Measurements from ENCODE around the gene PXMP2. TPM values are rescaled to one million over a fixed set of nuclear protein-coding genes. Genes with fewer than 3 reads are reported as not detected.
A peak's percentile ranks its signal among the peaks of the same experiment; 100 is the strongest.

Gene PXMP2
- total RNA-seq, 1 donor from 2014 or later, result 18.6 TPM

- H3K27ac Mint-ChIP-seq (ENCODE audit: unreplicated experiment), result no peak overlapping the region
- no peak overlapping the region for H3K4me3 Mint-ChIP-seq (ENCODE audit: unreplicated experiment)
- H3K36me3 Mint-ChIP-seq (ENCODE audit: low read depth, unreplicated experiment), result peaks cover 24% of the 10 kb centered on the region
- TF ChIP-seq CTCF (IDR thresholded peaks at IDR 0.05; ENCODE audit: unreplicated experiment), result no peak
- H3K4me1 Mint-ChIP-seq (ENCODE audit: unreplicated experiment), result no peaks in the 10 kb centered on the region
- DNase-seq (ENCODE audit: low spot score), result no peak
- peaks cover 12% of the 10 kb centered on the region for H3K27me3 Mint-ChIP-seq (ENCODE audit: unreplicated experiment)
- H3K9me3 Mint-ChIP-seq (ENCODE audit: unreplicated experiment), result no peaks in the 10 kb centered on the region
Measured at GRCh38 chr12:132715874-132716273, 28.5 kb downstream of the PXMP2 start.

DNA sequence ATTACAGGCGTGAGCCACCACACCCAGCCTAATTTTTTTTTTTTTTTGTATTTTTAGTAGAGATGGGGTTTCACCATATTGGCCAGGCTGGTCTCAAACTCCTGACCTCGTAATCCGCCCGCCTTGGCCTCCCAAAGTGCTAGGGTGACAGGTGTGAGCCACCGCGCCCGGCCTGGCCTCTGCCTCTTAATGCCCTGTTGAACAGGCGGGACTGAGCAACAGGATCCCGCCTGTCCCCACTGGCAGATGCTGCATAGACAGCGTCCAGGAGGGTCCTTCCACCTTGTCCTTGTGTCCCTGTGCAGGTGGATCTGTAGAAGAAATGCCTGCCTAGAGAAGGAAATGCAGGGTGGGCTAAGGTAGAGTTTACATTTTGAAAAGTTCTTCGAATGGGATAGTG, 29.0 kb downstream of the PXMP2 start:
- Mint-ChIP-seq H3K4me1 (ENCODE audit: unreplicated experiment) (no peaks in the 10 kb centered on the region), H3K27me3 (ENCODE audit: unreplicated experiment) (peaks cover 12% of the 10 kb centered on the region), H3K4me3 (ENCODE audit: unreplicated experiment) (no peak overlapping the region), H3K27ac (ENCODE audit: unreplicated experiment) (no peak overlapping the region), H3K9me3 (ENCODE audit: unreplicated experiment) (no peaks in the 10 kb centered on the region), H3K36me3 (ENCODE audit: low read depth, unreplicated experiment) (peaks cover 24% of the 10 kb centered on the region)
- no peak for DNase-seq (ENCODE audit: low spot score)
- no peak for TF ChIP-seq CTCF (IDR thresholded peaks at IDR 0.05; ENCODE audit: unreplicated experiment)

DNA sequence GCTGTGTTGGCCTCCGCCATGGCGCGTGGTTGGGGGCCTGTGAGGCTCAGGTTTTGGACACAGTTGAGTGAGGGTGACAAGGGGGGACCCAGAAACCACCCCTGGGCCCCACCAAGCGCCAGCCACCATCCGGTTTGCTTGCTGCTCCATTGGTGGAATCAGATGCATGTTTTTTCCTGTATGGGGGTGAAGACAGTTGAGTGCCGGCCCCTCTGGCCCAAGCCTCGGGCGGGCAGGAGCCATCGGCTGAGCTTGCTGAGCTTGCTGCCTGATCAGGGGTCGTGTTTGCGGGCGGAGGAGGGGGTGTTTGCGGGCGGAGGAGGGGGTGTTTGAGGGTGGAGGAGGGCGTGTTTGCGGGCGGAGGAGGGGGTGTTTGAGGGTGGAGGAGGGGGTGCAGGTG, 29.6 kb downstream of the PXMP2 start:
- H3K36me3 Mint-ChIP-seq (ENCODE audit: low read depth, unreplicated experiment), result peaks cover 24% of the 10 kb centered on the region
- peaks cover 12% of the 10 kb centered on the region for H3K27me3 Mint-ChIP-seq (ENCODE audit: unreplicated experiment)
- no peak for DNase-seq (ENCODE audit: low spot score)
- TF ChIP-seq CTCF (IDR thresholded peaks at IDR 0.05; ENCODE audit: unreplicated experiment), result no peak
- no peak overlapping the region for H3K27ac Mint-ChIP-seq (ENCODE audit: unreplicated experiment)
- H3K4me1 Mint-ChIP-seq (ENCODE audit: unreplicated experiment), result no peaks in the 10 kb centered on the region
- H3K4me3 Mint-ChIP-seq (ENCODE audit: unreplicated experiment), result no peak overlapping the region
- H3K9me3 Mint-ChIP-seq (ENCODE audit: unreplicated experiment), result no peaks in the 10 kb centered on the region

DNA sequence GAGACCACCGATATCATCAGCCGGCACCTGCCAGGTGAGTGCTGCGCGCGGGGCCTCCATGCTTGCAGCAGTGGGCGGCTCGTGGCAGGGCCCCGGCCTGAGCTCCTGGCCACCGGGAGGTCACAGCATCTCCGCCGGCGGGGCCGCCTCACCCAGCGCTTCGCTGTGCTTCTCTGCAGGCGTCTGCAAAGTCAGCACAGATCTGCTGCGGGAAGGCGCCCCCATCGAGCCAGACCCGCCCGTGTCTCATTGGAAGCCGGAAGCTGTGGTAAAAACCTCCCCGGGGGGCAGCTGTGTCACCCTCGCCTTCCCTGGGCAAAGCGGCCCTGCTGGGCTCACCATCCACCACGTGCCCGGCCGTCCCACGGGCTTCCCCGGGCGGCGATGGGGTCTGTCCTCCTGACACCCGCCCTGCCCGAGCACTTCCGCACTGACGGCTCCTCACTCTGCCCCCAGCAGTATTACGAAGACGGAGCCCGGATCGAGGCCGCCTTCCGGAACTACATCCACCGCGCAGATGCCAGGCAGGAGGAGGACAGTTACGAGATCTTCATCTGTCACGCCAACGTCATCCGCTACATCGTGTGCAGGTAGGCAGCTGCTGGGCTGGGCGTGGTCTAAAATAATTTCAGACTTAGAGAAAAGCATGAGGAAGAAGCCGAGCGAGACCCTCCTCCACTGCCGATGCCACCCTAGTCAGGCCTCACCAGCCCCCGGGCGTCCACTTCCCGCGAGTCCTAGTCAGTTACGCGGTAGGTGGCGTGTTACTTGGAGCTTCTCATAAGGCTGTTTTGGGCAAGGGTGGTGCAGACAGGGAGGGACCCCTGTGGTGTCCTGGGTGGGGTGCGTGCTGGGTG, 30.4 kb downstream of the PXMP2 start:
- H3K27me3 Mint-ChIP-seq (ENCODE audit: unreplicated experiment), result peaks cover 9% of the 10 kb centered on the region
- H3K4me1 Mint-ChIP-seq (ENCODE audit: unreplicated experiment), result no peaks in the 10 kb centered on the region
- TF ChIP-seq CTCF (IDR thresholded peaks at IDR 0.05; ENCODE audit: unreplicated experiment), result no peak
- H3K27ac Mint-ChIP-seq (ENCODE audit: unreplicated experiment), result no peak overlapping the region
- H3K4me3 Mint-ChIP-seq (ENCODE audit: unreplicated experiment), result no peak overlapping the region
- DNase-seq (ENCODE audit: low spot score), result peak; percentile 23
- peaks cover 24% of the 10 kb centered on the region for H3K36me3 Mint-ChIP-seq (ENCODE audit: low read depth, unreplicated experiment)
- H3K9me3 Mint-ChIP-seq (ENCODE audit: unreplicated experiment), result no peaks in the 10 kb centered on the region

DNA sequence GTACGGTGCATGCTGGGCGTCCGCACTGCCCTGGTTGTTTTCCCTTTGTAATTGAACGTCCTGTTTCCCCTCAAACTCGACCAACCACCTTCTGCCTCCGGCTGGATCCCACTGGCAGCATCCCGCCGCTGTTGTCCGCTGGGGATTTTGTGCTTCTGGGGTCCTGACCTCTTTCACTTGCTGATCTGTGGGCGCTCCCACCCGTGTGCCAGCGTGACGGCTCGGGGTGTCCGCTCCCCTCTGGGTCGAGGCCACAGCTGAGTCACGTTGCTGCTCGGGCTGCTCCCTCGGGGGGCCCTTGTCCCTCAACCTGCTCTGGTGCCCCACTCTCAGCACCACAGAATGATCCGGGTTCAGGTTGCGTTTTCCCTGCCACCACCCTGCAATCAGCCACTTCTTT, 31.3 kb downstream of the PXMP2 start:
- peaks cover 29% of the 10 kb centered on the region for H3K36me3 Mint-ChIP-seq (ENCODE audit: low read depth, unreplicated experiment)
- H3K4me1 Mint-ChIP-seq (ENCODE audit: unreplicated experiment), result no peaks in the 10 kb centered on the region
- no peak for TF ChIP-seq CTCF (IDR thresholded peaks at IDR 0.05; ENCODE audit: unreplicated experiment)
- H3K9me3 Mint-ChIP-seq (ENCODE audit: unreplicated experiment), result no peaks in the 10 kb centered on the region
- no peak for DNase-seq (ENCODE audit: low spot score)
- no peak overlapping the region for H3K4me3 Mint-ChIP-seq (ENCODE audit: unreplicated experiment)
- no peak overlapping the region for H3K27ac Mint-ChIP-seq (ENCODE audit: unreplicated experiment)
- H3K27me3 Mint-ChIP-seq (ENCODE audit: unreplicated experiment), result peaks cover 10% of the 10 kb centered on the region
